H1 (cell line): ENCODE measurements around the gene LAIR2. TPM values are rescaled to one million over a fixed set of nuclear protein-coding genes. Genes with fewer than 3 reads are reported as not detected.

Experiments
- BCL11A ChIP-seq, 2 experiments: IDR thresholded peaks; one replicate each; pipeline ENCODE4 v1.6.1; 2011; ENCODE audit warnings: low read depth in 2 of 2, low read length in 2 of 2, mild to moderate bottlenecking in 2 of 2
- BRCA1 ChIP-seq: IDR thresholded peaks from 2 replicates; pipeline ENCODE4 v1.6.1; 2012; ENCODE audit warnings: low read depth, low read length, improper control_type of control experiment
- CHD1 ChIP-seq: IDR thresholded peaks from 2 replicates; pipeline ENCODE4 v1.6.1; 2012; ENCODE audit warnings: low read depth, low read length, improper control_type of control experiment
- RBBP5 ChIP-seq: IDR thresholded peaks from 2 replicates; pipeline ENCODE4 v1.7.1; 2012; ENCODE audit warnings: low read depth, mild to moderate bottlenecking, inconsistent platforms, low read length, moderate library complexity, borderline replicate concordance
- RXRA ChIP-seq: IDR thresholded peaks from 2 replicates; pipeline ENCODE4 v1.6.1; 2011; ENCODE audit warnings: low read depth, mild to moderate bottlenecking, low read length, moderate library complexity; ENCODE audit not compliant: insufficient read depth
- SP4 ChIP-seq: IDR thresholded peaks from 2 replicates; pipeline ENCODE4 v1.6.1; 2012; ENCODE audit warnings: low read length, inconsistent platforms
- polyA plus RNA-seq, 7 experiments: library from polyadenylated mRNA; depleted of rRNA in 3 of 7; stranded (reverse) in 5 of 7; unstranded in 2 of 7; fragments of >200 nt in 5 of 7; fragments of 200-250 nt in 2 of 7; gene quantifications; 1 replicate in 5 of 7; 2 replicates in 1 of 7; 4 replicates in 1 of 7; pipeline versions ENCODE4 v1.2.1 to v1.2.3, GENCODE V29; 2011 to 2013; ENCODE audit warnings: missing spikeins in 2 of 7, mixed read lengths in 2 of 7
- total RNA-seq: library from RNA; stranded (reverse); fragmentation: NEBNext Ultra II Directional; extraction: Animal tissue kit (Norgen Biotek cat#: 25700); gene quantifications from 2 replicates; pipeline ENCODE4 v1.2.1, GENCODE V29; 2021

LAIR2 gene
- total and polyA plus RNA-seq, 2 of the 8 experiments (the other 6 are each of a cell fraction or from before 2014, with no cell fraction given) = not detected

DNA sequence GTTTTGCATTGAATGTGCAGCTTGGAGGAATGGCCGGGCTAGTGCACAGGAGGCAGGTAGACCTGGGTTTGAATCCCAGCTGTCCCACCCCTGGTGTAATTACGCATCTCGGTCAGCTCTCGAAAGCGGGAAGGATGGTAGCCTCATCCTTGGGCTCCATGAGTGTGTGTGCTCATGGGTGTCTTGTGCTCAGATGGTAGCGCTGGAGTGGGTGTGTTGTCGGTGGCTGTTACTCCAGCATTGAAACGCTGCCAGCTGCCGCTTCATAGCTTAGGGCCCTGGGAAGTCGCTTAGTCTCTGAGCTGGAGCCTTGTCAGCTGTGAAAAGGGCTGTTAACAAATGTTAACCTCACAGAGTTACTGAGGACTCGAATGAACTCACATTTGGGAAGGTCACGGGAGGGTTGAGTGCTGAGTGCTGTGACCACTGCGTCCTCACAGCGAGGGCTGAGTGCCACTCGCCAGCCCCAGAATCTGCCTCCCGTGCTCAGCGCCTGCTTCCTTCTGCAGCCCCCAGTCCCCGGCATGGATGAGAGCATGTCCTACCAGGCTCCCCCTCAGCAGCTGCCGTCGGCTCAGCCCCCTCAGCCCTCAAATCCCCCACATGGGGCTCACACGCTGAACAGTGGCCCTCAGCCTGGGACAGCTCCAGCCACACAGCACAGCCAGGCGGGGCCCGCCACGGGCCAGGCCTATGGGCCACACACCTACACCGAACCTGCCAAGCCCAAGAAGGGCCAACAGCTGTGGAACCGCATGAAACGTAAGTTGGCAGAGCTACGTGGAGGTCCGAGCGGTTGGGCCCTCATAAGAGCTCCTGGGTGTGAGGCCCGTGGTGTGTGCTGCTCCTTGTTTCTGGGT lies 48.5 kb upstream of the LAIR2 start (continued):
- TF ChIP-seq RBBP5 = no peak
- no peak for TF ChIP-seq BRCA1
- TF ChIP-seq SP4 = no peak
- TF ChIP-seq CHD1 = no peak
- TF ChIP-seq BCL11A (IDR thresholded peaks at IDR 0.05; ENCODE audit: low read depth in 2 of 2, low read length in 2 of 2) = no peak
- TF ChIP-seq RXRA = no peak
